Fibroblast of skin of left biceps (primary cell): ENCODE results near the gene ZNF536.
"Not testable (repeated sequence)": the region's sequence is repeated elsewhere in the genome, so short reads cannot be mapped to it uniquely, and the experiment has no call there.

Experiments used
- DNase-seq, 2 experiments: peaks; one replicate each; pipeline ENCODE4 v3.0.0-alpha.2; 2013; ENCODE audit warnings: low read depth in 2 of 2

ZNF536 gene

DNA sequence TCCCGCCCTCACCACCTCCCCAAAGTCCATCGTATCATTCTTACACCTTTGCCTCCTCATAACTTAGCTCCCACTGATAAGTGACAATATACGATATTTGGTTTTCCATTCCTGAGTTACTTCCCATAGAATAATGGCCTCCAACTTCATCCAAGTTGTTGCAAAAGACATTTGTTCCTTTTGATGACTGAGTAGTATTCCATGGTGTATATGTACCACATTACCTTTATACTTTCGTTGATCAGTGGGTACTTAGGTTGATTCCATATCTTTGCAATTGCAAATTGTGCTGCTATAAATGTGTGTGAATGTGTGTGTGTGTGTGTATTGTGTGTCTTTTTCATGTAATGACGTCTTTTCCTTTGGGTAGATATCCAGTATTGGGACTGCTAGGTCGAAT, 109.6 kb downstream of the ZNF536 start:
- DNase-seq: no peak

DNA sequence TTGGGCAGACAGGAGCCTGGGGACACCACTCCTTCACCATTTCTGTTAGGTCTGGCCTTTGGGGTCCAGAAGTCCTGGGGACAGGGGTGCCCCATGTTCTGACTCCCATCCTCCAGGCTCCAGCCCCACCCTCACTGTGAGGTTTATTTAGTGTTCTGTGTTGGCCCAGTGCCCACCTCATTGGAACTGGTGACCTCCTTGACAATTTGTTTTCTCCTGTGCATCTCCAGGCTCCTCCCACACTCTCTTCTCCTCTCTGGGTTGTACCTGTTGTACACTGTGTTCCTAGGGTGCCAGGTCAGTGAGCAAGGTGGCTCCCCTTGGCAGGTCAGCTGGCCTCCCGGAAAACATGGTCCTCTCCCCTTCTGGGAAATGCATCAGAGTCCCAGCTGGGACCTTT, 110.8 kb downstream of the ZNF536 start:
- DNase-seq: no peak

DNA sequence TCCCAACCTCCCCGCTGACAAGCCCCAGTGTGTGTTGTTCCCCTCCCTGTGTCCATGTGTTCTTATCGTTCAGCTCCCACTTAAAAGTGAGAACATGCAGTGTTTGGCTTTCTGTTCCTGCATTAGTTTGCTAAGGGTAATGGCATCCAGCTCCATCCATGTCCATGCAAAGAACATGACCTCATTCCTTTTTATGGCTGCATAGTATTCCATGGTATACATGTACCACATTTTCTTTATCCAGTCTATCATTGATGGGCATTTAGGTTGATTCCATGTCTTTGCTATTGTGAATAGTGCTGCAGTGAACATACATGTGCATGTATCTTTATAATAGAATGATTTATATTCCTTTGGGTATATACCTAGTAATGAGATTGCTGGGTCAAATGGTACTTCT, 114.1 kb downstream of the ZNF536 start:
- not testable (repeated sequence) for DNase-seq

DNA sequence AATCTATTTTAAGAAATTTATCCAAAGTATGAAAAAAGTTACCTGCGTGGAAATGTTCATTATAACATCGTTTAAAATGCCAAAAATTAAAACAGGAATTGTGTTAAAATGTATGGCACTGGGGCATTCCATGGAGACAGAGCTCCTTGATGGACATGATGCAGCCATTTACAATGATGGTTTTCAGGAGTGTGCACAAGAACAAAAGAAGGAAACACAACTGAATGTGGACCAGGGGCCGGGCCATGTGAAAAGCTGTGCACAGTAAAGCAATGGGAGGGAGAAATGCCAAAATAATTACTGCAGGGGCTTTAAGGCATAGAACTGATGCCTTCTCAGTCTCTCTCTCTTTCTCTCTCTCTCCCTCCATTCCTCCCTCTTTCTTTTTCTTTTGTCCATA, 115.0 kb downstream of the ZNF536 start:
- DNase-seq: no peak

DNA sequence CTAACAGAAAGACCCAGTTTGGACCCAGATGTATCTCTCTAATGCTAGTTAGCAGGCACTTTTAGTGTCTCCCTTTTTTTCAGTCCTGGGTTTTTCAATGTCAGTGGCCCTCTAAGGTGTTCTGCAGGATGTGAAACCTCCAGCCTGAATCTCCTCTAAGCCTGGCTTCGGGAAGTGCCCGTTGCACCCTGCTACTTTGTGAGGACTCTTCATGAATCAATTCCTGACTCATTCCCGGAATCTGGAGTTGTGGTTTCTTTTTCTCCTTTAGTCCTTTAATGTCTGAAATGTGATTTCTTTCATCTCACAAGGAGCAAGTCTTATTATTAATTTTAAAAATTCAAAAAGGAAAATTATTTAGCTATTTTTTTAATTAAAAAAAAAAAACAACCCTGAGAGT, 116.0 kb downstream of the ZNF536 start:
- DNase-seq: no peak

- no peak for DNase-seq
Observed at GRCh38 chr19:30490760-30491159, 118.6 kb downstream of the ZNF536 start.

DNA sequence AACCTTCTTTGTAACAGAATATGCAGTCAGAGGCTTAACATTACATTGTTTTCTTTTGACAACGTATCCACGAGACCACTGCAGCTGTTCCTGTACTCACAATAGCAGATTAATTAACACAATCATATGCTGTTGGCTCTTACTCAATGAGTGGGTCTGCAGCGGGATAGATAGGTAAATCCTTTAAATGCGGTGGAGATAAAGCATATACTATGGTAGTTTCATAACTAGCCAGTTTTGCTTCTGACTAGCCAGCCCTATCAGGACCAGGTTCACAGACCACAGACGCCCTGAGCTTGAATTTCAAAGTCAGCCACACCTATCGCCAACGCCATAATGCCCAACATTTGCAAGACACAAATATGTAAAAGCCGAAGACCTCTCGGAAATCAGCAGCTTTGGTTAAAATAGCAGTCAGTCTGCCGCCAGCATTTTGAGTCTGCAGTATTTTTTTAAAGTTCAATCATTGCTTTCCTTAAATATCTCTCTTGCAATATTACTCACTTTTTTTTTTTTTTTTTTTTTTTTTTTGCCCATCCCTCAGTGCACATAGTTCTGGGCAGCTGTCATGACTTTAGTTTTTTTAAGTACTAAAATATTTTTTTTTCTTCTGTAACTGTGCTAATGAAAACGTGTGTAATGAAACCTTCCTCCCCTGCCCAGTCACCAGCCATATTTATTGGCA, 120.5 kb downstream of the ZNF536 start:
- no peak for DNase-seq

DNA sequence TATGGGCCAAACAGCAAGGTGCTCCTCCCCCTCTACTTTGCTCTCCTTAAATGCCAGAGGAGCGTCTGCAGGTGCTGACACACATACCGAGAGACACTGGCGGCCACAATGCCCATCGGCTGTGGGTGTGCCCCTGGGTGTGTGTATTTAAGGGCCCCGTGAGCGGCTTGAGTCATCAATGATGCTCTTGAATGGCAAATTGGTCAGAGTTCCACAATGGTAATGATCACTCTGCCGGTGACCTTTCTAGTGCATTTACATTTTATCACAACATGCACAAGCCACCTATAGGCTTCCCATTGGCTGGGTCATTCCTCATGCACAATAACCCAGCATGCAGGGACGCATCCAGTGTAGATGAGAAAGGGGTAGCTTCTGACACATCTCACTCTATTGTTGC, 124.8 kb downstream of the ZNF536 start:
- no peak for DNase-seq

- DNase-seq: not testable (repeated sequence)
Observed at GRCh38 chr19:30498085-30498484, 125.9 kb downstream of the ZNF536 start.

DNA sequence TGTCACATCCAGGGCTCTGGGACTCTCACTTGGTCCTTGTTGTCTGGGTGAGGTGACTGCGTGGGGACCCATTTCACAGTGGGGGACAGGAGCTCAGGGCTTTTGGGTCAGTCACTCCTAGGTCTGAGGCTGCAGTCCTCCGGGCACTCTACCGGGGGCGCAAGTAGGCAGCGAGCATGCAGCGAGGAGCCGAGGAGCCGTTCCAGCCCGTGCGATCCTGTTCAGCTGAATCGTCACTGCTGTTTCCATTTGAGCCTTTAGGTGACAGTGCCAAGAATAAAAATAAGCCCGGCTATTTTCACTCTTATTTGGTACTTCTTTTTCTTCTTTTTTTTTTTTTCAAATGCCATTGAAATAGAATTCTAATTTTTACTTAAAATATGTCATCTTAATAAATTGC, 126.5 kb downstream of the ZNF536 start:
- DNase-seq: no peak

DNA sequence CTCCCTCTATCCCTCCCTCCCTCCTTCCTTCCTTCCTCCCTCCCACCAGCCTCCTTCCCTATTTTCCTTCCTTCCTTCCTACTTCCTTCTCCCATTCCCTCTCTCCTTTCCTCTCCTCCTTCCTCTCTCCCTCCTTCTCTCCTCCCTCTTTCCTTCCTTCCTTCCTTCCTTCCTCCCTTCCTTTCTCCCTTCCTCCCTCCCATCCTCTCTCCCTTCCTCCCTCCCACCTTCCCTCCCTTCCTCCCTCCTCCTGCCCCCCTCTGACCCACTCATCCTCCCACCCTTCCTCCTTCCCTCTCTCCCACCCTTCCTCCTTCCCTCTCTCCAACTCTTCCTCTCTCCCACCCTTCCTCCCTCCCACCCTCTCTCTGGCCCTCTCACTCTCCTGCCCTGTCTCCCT, 132.1 kb downstream of the ZNF536 start:
- no peak for DNase-seq

GRCh38 chr19:30512176-30513081, 140.2 kb downstream of the ZNF536 start:
- peak in 1 of 2 experiments; percentile 57 for DNase-seq

DNA sequence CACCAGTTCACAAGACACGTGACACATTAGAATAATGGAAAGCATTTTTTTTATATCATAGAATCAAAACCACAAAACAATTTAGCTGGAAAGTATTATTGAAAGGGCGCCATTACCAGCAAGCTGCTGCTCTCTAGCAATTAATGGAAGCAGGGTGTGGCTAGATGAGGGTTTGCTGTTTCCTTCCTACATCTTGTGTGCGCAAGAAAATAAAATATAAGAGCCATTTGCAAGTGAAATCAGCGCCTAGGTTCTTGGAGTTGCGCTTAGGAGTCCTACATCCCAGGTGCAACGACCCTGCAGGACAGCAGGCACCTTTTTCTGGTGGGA, 140.9 kb downstream of the ZNF536 start:
- DNase-seq: peak in 1 of 2 experiments; percentile 47

DNA sequence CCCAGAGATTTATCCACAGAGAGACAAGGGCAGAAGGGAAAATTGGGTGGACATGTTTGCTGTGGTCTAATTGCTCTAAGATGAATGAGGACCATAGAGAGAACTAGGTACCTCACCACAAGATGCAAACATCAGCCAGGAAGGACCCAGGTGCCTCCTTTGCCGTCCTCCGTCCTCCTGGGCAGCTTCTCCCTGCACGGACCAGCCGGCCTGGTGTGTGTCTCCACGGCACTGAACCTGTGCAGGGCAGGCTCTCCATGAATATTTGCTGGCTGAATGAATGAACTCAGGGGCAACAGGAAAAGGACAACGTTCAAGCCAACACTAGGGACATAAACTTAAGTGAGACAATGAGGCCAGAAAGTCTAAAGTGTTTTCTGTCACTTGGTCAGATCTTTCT, 143.9 kb downstream of the ZNF536 start:
- DNase-seq: no peak

DNA sequence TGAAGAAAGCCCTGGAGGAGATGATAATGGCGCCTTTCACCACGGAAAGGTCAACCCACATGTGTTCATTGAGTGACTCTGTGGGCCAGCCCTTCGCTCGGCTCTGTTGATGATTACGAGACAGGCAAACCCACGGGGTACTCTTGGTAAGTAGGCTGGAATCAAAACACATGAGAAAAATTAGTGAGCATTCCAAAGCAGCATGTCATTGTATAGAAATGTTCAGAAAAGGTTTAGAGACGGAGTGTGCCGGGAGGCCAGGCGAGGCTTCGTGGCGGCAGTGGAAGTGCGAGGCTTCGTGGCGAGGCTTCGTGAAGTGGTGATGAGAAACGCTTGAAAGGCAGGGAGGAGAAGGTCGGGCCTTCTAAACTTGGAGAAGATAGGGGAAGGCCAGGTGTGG, 144.3 kb downstream of the ZNF536 start:
- peak; percentile 63 to 66 for DNase-seq

- no peak for DNase-seq
Observed at GRCh38 chr19:30518965-30519606, 146.9 kb downstream of the ZNF536 start.

DNA sequence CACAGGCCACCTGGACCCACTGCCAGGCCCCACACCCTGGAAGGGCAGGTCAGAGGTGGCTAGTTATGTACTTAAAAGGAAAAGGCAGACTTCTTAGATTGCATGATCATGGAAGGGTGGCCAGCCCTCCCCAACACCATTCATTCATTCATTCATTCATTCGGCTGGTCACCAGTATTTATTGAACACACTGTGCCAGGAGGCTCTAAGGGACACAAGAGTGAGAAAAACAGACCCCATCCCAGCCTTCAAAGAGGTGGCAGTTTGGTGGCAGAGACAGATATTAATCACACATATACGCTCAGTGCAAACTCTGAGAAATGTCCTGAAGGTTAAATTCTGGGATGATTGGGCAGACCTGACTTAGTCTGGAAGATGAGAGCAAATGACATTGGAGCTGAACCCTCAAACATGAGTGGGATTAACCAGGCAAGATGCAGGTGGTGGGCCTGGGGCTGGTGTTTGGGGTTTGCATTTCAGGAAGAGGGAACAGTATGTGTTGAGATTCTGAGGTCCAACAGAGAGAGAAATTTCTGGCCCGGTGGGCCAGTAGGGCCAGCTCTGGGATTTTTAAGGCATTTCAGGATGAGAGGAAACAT, 147.5 kb downstream of the ZNF536 start:
- no peak for DNase-seq

- DNase-seq: no peak
Observed at GRCh38 chr19:30520735-30521479, 148.7 kb downstream of the ZNF536 start.

- DNase-seq: no peak
Observed at GRCh38 chr19:30521937-30522336, 149.8 kb downstream of the ZNF536 start.

GRCh38 chr19:30522341-30522740, 150.2 kb downstream of the ZNF536 start:
- DNase-seq: no peak

DNA sequence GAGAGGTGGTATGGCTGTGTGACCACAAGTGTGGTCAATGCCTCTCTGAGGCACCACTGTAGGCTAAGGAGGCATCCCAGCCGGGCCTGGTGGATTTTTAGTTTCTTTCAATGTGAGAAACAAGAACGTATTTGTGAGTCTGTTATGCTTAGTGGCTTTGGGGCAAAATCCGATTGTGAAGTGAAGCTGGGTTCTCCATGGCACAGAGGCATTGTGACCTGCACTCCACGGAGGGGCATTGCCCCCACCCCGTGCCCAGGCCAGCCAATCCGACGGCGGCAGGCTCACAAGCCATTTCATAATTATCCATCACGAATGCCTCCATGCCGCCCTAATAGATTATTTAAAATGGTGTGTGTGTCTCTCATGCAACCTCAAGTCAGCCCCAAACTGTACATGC, 151.6 kb downstream of the ZNF536 start:
- no peak for DNase-seq

DNA sequence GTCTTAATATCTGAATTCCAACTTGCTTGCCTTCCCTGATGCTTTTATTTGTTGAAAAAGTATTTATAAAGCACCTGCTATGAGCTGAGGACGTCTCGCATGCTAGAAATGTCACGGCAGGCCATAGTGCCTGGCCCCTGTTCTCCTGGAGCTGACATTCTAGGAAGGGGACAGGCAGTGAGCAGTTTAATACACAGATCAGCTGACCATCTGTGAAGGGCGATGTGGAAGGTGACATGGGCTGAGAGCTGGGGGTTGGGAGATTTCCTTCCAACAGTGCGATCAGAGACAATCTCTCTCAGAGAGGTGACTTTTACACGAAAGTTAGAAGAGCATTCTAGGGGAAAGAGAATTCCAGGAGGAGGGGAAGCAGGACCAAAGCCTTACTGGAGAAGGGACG, 153.2 kb downstream of the ZNF536 start:
- no peak for DNase-seq
